NT2/D1 (cell line): ENCODE data around the gene BCAS3.

Source experiments
- SUZ12 ChIP-seq: IDR thresholded peaks from 2 replicates; pipeline ENCODE4 v1.6.1; 2011; ENCODE audit not compliant: insufficient read length, insufficient read depth; ENCODE audit errors: extremely low read depth
- ZNF274 ChIP-seq: IDR thresholded peaks from 2 replicates; pipeline ENCODE4 v1.6.1; 2011; ENCODE audit warnings: mild to moderate bottlenecking, low read depth, low read length

DNA sequence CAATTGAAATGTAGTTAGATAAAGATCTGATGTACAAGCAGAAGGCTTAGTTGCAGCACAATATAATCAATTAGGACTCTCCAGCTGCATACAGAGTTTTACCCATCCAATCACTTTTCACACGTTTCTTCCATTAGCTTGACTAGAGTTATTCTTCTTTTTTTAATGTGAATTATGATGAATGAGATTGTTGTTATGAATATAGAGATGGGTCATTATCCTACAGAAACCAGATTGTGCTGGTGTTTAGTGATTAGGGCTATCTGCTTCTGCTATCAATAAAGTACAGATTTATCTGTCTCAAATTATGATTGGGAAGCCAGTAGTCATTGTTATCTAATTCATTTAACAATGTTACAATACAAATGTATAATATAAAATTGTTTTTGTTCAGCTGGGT, 500.6 kb downstream of the BCAS3 start:
- no peak for TF ChIP-seq ZNF274
- no peak for TF ChIP-seq SUZ12
